Neuronal stem cell (in vitro differentiated cells): ENCODE measurements around the gene PPP2R2B.
A peak's percentile ranks its signal among the peaks of the same experiment; 100 is the strongest.

Experiments
- DNase-seq: peaks from one replicate; pipeline ENCODE4 v3.0.0-alpha.2; 2013; ENCODE audit warnings: low spot score
- H2AFZ ChIP-seq: one replicate; pipeline ENCODE4 v1.6.1; 2013; ENCODE audit warnings: mild to moderate bottlenecking, low read length, inconsistent platforms
- H2AK5ac ChIP-seq: 2 replicates; pipeline ENCODE4 v1.6.1; 2013; ENCODE audit warnings: low read depth, mild to moderate bottlenecking, inconsistent platforms, low read length, moderate library complexity, mixed read lengths
- H2BK120ac ChIP-seq: 2 replicates; pipeline ENCODE4 v1.6.1; 2013; ENCODE audit warnings: low read depth, mild to moderate bottlenecking, inconsistent platforms, low read length, moderate library complexity, mixed read lengths
- H2BK12ac ChIP-seq: one replicate; pipeline ENCODE4 v1.6.1; 2013; ENCODE audit warnings: low read length, inconsistent platforms
- H2BK15ac ChIP-seq: 2 replicates; pipeline ENCODE4 v1.6.1; 2013; ENCODE audit warnings: mild to moderate bottlenecking, low read length, inconsistent platforms, mixed read lengths
- H2BK5ac ChIP-seq: one replicate; pipeline ENCODE4 v1.6.1; 2013; ENCODE audit warnings: inconsistent platforms, mild to moderate bottlenecking, low read length, moderate library complexity
- H3K14ac ChIP-seq: one replicate; pipeline ENCODE4 v1.6.1; 2013; ENCODE audit warnings: low read length, inconsistent platforms
- H3K18ac ChIP-seq: 2 replicates; pipeline ENCODE4 v1.6.1; 2013; ENCODE audit warnings: low read length, inconsistent platforms
- H3K23ac ChIP-seq: 2 replicates; pipeline ENCODE4 v1.6.1; 2013; ENCODE audit warnings: low read depth, mild to moderate bottlenecking, mixed read lengths, low read length, inconsistent platforms; ENCODE audit not compliant: poor library complexity
- H3K27ac ChIP-seq: replicated peaks from 3 replicates; pipeline ENCODE4 v1.5.1; 2013; ENCODE audit warnings: low read length, inconsistent platforms
- H3K27me3 ChIP-seq, 3 experiments: 2 replicates each; pipeline ENCODE4 v1.6.1; 2013; ENCODE audit warnings: low read length in 3 of 3, mild to moderate bottlenecking in 2 of 3, inconsistent platforms in 1 of 3, low read depth in 1 of 3, mixed read lengths in 1 of 3, moderate library complexity in 1 of 3; ENCODE audit not compliant: control insufficient read depth in 3 of 3, insufficient read depth in 3 of 3
- H3K36me3 ChIP-seq, 2 donors: replicated peaks in 1 of 2; 2 replicates each; pipeline ENCODE4 v1.6.1; 2013; ENCODE audit warnings: low read length in 2 of 2; ENCODE audit not compliant: control insufficient read depth in 2 of 2, insufficient read depth in 2 of 2
- H3K4ac ChIP-seq: 2 replicates; pipeline ENCODE4 v1.6.1; 2013; ENCODE audit warnings: inconsistent platforms, mild to moderate bottlenecking, low read length, moderate library complexity
- H3K4me1 ChIP-seq, 2 donors: 1 replicate in 1 of 2; 2 replicates in 1 of 2; pipeline ENCODE4 v1.6.1; 2013; ENCODE audit warnings: low read length in 2 of 2, low read depth in 1 of 2; ENCODE audit not compliant: control insufficient read depth in 2 of 2, insufficient read depth in 1 of 2
- H3K4me2 ChIP-seq: one replicate; pipeline ENCODE4 v1.6.1; 2013; ENCODE audit warnings: mild to moderate bottlenecking, low read length, inconsistent platforms; ENCODE audit not compliant: insufficient read depth, poor library complexity, severe bottlenecking
- H3K4me3 ChIP-seq, 2 donors: 2 replicates each; pipeline ENCODE4 v1.5.1; 2013; ENCODE audit warnings: low read length in 2 of 2, mild to moderate bottlenecking in 2 of 2, inconsistent platforms in 1 of 2, moderate library complexity in 1 of 2
- H3K79me1 ChIP-seq: one replicate; pipeline ENCODE4 v1.6.1; 2013; ENCODE audit warnings: low read depth, mild to moderate bottlenecking, inconsistent platforms, low read length, moderate library complexity
- H3K9ac ChIP-seq: one replicate; pipeline ENCODE4 v1.6.1; 2013; ENCODE audit warnings: mild to moderate bottlenecking, low read depth, low read length, inconsistent platforms; ENCODE audit not compliant: poor library complexity
- H3K9me3 ChIP-seq, 2 donors: replicated peaks in 1 of 2; 2 replicates each; pipeline versions ENCODE3 to v1.6.1; 2013; ENCODE audit warnings: low read length in 2 of 2, mild to moderate bottlenecking in 2 of 2, inconsistent platforms in 1 of 2, low read depth in 1 of 2, mixed read lengths in 1 of 2, moderate library complexity in 1 of 2; ENCODE audit not compliant: control insufficient read depth in 2 of 2, insufficient read depth in 1 of 2
- H4K8ac ChIP-seq: one replicate; pipeline ENCODE4 v1.6.1; 2013; ENCODE audit warnings: low read depth, mild to moderate bottlenecking, inconsistent platforms, low read length, moderate library complexity
- H4K91ac ChIP-seq: one replicate; pipeline ENCODE4 v1.6.1; 2013; ENCODE audit warnings: low read length, low read depth, mild to moderate bottlenecking, inconsistent platforms; ENCODE audit not compliant: poor library complexity
- WGBS, 2 donors: extraction: QIAGEN DNeasy Blood & Tissue Kit; methylation state at CpG; one replicate each; pipeline ENCODE4 v1.1.7; 2013; ENCODE audit warnings: missing lambda C conversion rate in 2 of 2, mixed read lengths in 1 of 2; ENCODE audit not compliant: insufficient read length in 2 of 2, insufficient replicate concordance in 1 of 2; ENCODE audit errors: extremely low coverage in 2 of 2; 5-methylcytosine and 5-hydroxymethylcytosine counted together

The PPP2R2B gene

GRCh38 chr5:146539973-146540372 lies 338.6 kb downstream of the PPP2R2B start:
- Histone ChIP-seq H3K79me1 (peaks cover 2% of the 10 kb centered on the region), H3K27me3 (no peaks in the 10 kb centered on the region), H3K9ac (no peak overlapping the region), H3K4me1 (peaks cover 0 to 3% of the 10 kb centered on the region in 2 donors), H2BK5ac (no peak overlapping the region), H2BK12ac (no peak overlapping the region), H3K23ac (no peak overlapping the region), H2AFZ (no peak overlapping the region), H3K18ac (no peak overlapping the region), H3K14ac (no peak overlapping the region), H2BK15ac (no peak overlapping the region), H3K4ac (no peak overlapping the region), H2BK120ac (no peak overlapping the region), H3K27ac (no peak overlapping the region), H2AK5ac (no peak overlapping the region), H3K4me3 (no peak overlapping the region), H3K9me3 (no peaks in the 10 kb centered on the region), H4K8ac (no peak overlapping the region), H3K4me2 (no peak overlapping the region), H3K36me3 (no peaks in the 10 kb centered on the region), H4K91ac (no peak overlapping the region)
- DNase-seq: no peak
- WGBS, 2 donors: no CpG with 5 or more reads among the region's 4 CpGs

DNA sequence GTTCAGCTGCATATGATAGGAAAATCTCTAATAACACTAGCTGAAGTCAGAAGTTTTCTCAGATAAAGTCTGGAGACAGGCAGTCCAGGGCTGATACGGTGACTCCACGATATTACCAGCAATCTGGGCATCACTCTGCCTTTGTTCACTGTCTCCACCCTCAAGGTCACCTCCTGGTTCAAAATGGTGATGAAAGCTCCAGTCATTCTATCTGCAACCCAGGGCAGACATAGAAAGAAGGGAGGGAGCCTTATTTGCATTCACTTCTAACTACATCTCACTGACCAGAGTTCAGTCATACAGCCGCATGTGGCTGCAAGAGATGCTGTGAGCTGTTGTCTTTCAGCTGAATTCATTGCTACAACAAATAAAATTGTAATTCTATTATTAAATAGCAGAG lies 340.1 kb downstream of the PPP2R2B start:
- Histone ChIP-seq H3K9me3 (no peaks in the 10 kb centered on the region), H3K4me1 (peaks cover 3 to 7% of the 10 kb centered on the region in 2 donors), H3K79me1 (peaks cover 2% of the 10 kb centered on the region), H3K27ac (no peak overlapping the region), H3K18ac (no peak overlapping the region), H2BK5ac (no peak overlapping the region), H3K4ac (no peak overlapping the region), H3K36me3 (no peaks in the 10 kb centered on the region), H2BK120ac (no peak overlapping the region), H4K91ac (no peak overlapping the region), H3K27me3 (no peaks in the 10 kb centered on the region), H4K8ac (no peak overlapping the region), H3K4me3 (no peak overlapping the region), H2BK15ac (no peak overlapping the region), H2AK5ac (no peak overlapping the region), H3K14ac (no peak overlapping the region), H2AFZ (no peak overlapping the region), H3K23ac (no peak overlapping the region), H3K9ac (no peak overlapping the region), H2BK12ac (no peak overlapping the region), H3K4me2 (no peak overlapping the region)
- no CpG with 5 or more reads among the region's 3 CpGs for WGBS, 2 donors
- DNase-seq: no peak

GRCh38 chr5:146533882-146534281 lies 344.7 kb downstream of the PPP2R2B start:
- Histone ChIP-seq H3K27ac (no peak overlapping the region), H4K8ac (no peak overlapping the region), H2BK120ac (no peak overlapping the region), H3K14ac (no peak overlapping the region), H3K4ac (no peak overlapping the region), H3K36me3 (no peaks in the 10 kb centered on the region), H2AFZ (no peak overlapping the region), H3K9ac (no peak overlapping the region), H2BK5ac (no peak overlapping the region), H2BK12ac (no peak overlapping the region), H3K79me1 (peaks cover 2% of the 10 kb centered on the region), H3K27me3 (no peaks in the 10 kb centered on the region), H3K4me1 (peaks cover 0 to 9% of the 10 kb centered on the region in 2 donors), H2AK5ac (no peak overlapping the region), H3K23ac (no peak overlapping the region), H3K18ac (no peak overlapping the region), H3K4me3 (no peak overlapping the region), H4K91ac (no peak overlapping the region), H2BK15ac (no peak overlapping the region), H3K4me2 (no peak overlapping the region), H3K9me3 (peaks cover 0 to 5% of the 10 kb centered on the region in 2 donors)
- no peak for DNase-seq
- WGBS, 2 donors: no CpG with 5 or more reads among the region's 1 CpG

- no peak overlapping the region for H3K4ac ChIP-seq
- peaks cover 0 to 9% of the 10 kb centered on the region in 2 donors for H3K4me1 ChIP-seq
- no peak overlapping the region for H3K23ac ChIP-seq
- no peak overlapping the region for H2BK15ac ChIP-seq
- no peak overlapping the region for H3K9ac ChIP-seq
- no peaks in the 10 kb centered on the region for H3K36me3 ChIP-seq
- no CpG with 5 or more reads among the region's 7 CpGs for WGBS, 2 donors
- H3K9me3 ChIP-seq: peaks cover 0 to 5% of the 10 kb centered on the region in 2 donors
- H4K91ac ChIP-seq: no peak overlapping the region
- H3K79me1 ChIP-seq: no peaks in the 10 kb centered on the region
- H3K27me3 ChIP-seq: no peaks in the 10 kb centered on the region
- no peak overlapping the region for H3K4me2 ChIP-seq
- peak; percentile 73 for DNase-seq
- no peak overlapping the region for H4K8ac ChIP-seq
- no peak overlapping the region for H3K14ac ChIP-seq
- no peak overlapping the region for H2BK120ac ChIP-seq
- no peak overlapping the region for H2BK5ac ChIP-seq
- H2AFZ ChIP-seq: no peak overlapping the region
- no peak overlapping the region for H3K18ac ChIP-seq
- no peak overlapping the region for H3K4me3 ChIP-seq
- no peak overlapping the region for H2BK12ac ChIP-seq
- H3K27ac ChIP-seq: no peak overlapping the region
- H2AK5ac ChIP-seq: no peak overlapping the region
These were observed 345.2 kb downstream of the PPP2R2B start for GRCh38 chr5:146533260-146533857.
